A549 (cell line): Measurements from ENCODE around the gene TCF4. TPM values are rescaled to one million over a fixed set of nuclear protein-coding genes. Genes with fewer than 3 reads are reported as not detected.

ENCODE experiments used
- ATAC-seq, 2 experiments: fragments of 200-7000 bp in 1 of 2; fragments of >200 bp in 1 of 2; cut with Nextera tagmentation in 1 of 2; cut with Tn5 transposase in 1 of 2; 3 replicates each; pipeline versions ENCODE4 v1.8.0 to v1.9.1; 2018 to 2020; ENCODE audit warnings: mild to moderate bottlenecking in 1 of 2, moderate library complexity in 1 of 2
- CTCF ChIA-PET: fragments of 300-600 bp; sonication (Branson Sonifier 250); formaldehyde crosslinking; extraction: SDS; loops from one replicate; lab custom pipeline; 2021; ENCODE audit warnings: antibody characterized with exemption, inconsistent platforms; lab: Yijun Ruan, JAX
- POLR2A ChIA-PET: fragments of 350-600 bp; formaldehyde crosslinking; extraction: SDS; loops from one replicate; lab custom pipeline; 2021; ENCODE audit warnings: antibody characterized with exemption, inconsistent platforms; lab: Yijun Ruan, JAX
- DNase-seq, 2 experiments: peaks; one replicate each; pipeline versions ENCODE4 v3.0.0 to v3.0.0-alpha.2; 2011 to 2016; ENCODE audit warnings: low read depth in 1 of 2, low spot score in 1 of 2
- FAIRE-seq: peaks from 2 replicates; lab custom pipeline; 2011; peaks lifted over from hg19 to GRCh38; lab: Jason Lieb, UNC
- H3K27ac ChIP-seq, 2 experiments: fragments of >200 bp; sonication (Bioruptor Twin); formaldehyde crosslinking; 3 replicates each; pipeline ENCODE4 v1.5.1; 2016 to 2017
- H3K4me1 ChIP-seq: fragments of >200 bp; sonication (Bioruptor Twin); formaldehyde crosslinking; 3 replicates; pipeline ENCODE4 v1.6.1; 2016
- H3K4me2 ChIP-seq: fragments of >200 bp; sonication (Bioruptor Twin); formaldehyde crosslinking; 3 replicates; pipeline ENCODE4 v1.6.1; 2016
- H3K4me3 ChIP-seq: fragments of >200 bp; sonication (Bioruptor Twin); formaldehyde crosslinking; 3 replicates; pipeline ENCODE4 v1.5.1; 2016
- H3K9me3 ChIP-seq: fragments of >200 bp; sonication (Bioruptor Twin); formaldehyde crosslinking; 3 replicates; pipeline ENCODE4 v1.6.1; 2016
- BHLHE40 ChIP-seq: IDR thresholded peaks from 2 replicates; pipeline ENCODE4 v1.6.1; 2012; ENCODE audit warnings: low read depth, low read length, inconsistent platforms
- CBX2 ChIP-seq: fragments of 200-600 bp; sonication (generic); IDR thresholded peaks from 2 replicates; pipeline ENCODE4 v1.6.1; 2016; ENCODE audit warnings: low read depth, mild to moderate bottlenecking, borderline replicate concordance
- CEBPB ChIP-seq, 2 experiments: fragments of >200 bp in 1 of 2; sonication (Bioruptor Twin) in 1 of 2; formaldehyde crosslinking in 1 of 2; IDR thresholded peaks; 2 replicates each; pipeline ENCODE4 v1.6.1; 2012 to 2016
- CHD4 ChIP-seq: fragments of 200-600 bp; sonication (generic); IDR thresholded peaks from 2 replicates; pipeline ENCODE4 v1.6.1; 2016; ENCODE audit warnings: antibody characterized with exemption, mild to moderate bottlenecking, borderline replicate concordance
- FOSL2 ChIP-seq, 2 experiments: fragments of 450-650 bp in 1 of 2; fragments of >200 bp in 1 of 2; sonication (Bioruptor Twin) in 1 of 2; formaldehyde crosslinking; IDR thresholded peaks; 2 replicates each; pipeline versions ENCODE4 v1.5.0 to v1.6.1; 2016 to 2020; ENCODE audit warnings: mild to moderate bottlenecking in 1 of 2, moderate library complexity in 1 of 2
- GATA3 ChIP-seq: IDR thresholded peaks from 2 replicates; pipeline ENCODE4 v1.6.1; 2012; ENCODE audit warnings: borderline replicate concordance
- HDAC2 ChIP-seq: fragments of 200-600 bp; sonication (generic); IDR thresholded peaks from 2 replicates; pipeline ENCODE4 v1.6.1; 2016
- HOXB13 ChIP-seq: fragments of 250-450 bp; sonication (Bioruptor Pico); IDR thresholded peaks from 2 replicates; pipeline ENCODE4 v1.5.0; 2020; ENCODE audit warnings: low read depth, mild to moderate bottlenecking, moderate library complexity
- HOXB5 ChIP-seq: fragments of 250-450 bp; sonication (Bioruptor Pico); IDR thresholded peaks from 2 replicates; pipeline ENCODE4 v1.5.0; 2020; ENCODE audit warnings: mild to moderate bottlenecking, moderate library complexity
- KDM1A ChIP-seq: fragments of 200-600 bp; sonication (generic); IDR thresholded peaks from 2 replicates; pipeline ENCODE4 v1.6.1; 2016; ENCODE audit warnings: low read depth, mild to moderate bottlenecking
- MAZ ChIP-seq: fragments of 150-350 bp; IDR thresholded peaks from 2 replicates; pipeline ENCODE4 v1.6.1; 2014; ENCODE audit warnings: antibody characterized with exemption, low read depth, low read length, borderline replicate concordance
- NPAS2 ChIP-seq: fragments of 250-450 bp; sonication (Bioruptor Pico); IDR thresholded peaks from 2 replicates; pipeline ENCODE4 v1.8.0; 2022; ENCODE audit warnings: mild to moderate bottlenecking, moderate library complexity, borderline replicate concordance
- RARB ChIP-seq: fragments of 250-450 bp; sonication (Bioruptor Pico); IDR thresholded peaks from 2 replicates; pipeline ENCODE4 v1.8.0; 2021; ENCODE audit warnings: mild to moderate bottlenecking, moderate library complexity
- RFX5 ChIP-seq: fragments of 450-650 bp; IDR thresholded peaks from 2 replicates; pipeline ENCODE4 v1.7.1; 2014; ENCODE audit warnings: antibody characterized with exemption, mild to moderate bottlenecking, moderate library complexity
- RNF2 ChIP-seq: fragments of 200-600 bp; sonication (generic); IDR thresholded peaks from 2 replicates; pipeline ENCODE4 v1.6.1; 2016; ENCODE audit warnings: low read depth, mild to moderate bottlenecking, antibody characterized with exemption, moderate library complexity, borderline replicate concordance
- WGBS: methylation state at CpG from one replicate; pipeline ENCODE4 v1.1.6; 2017; ENCODE audit errors: missing lambda C conversion rate; 5-methylcytosine and 5-hydroxymethylcytosine counted together
- polyA plus RNA-seq, 4 experiments: library from polyadenylated mRNA; depleted of rRNA in 3 of 4; stranded (reverse); fragments of >200 nt; fragmentation: RNase III in 1 of 4; extraction: RNeasy Plus Mini Kit Qiagen cat#74134 plus additional on column Dnase treatment in 1 of 4; gene quantifications; 2 replicates in 3 of 4; 3 replicates in 1 of 4; pipeline ENCODE4 v1.2.3, GENCODE V29; 2011 to 2017
- TF ChIP-seq, protein P1 (sequence below): fragments of 450-650 bp; IDR thresholded peaks from 2 replicates; pipeline ENCODE4 v1.6.1; 2014; ENCODE audit warnings: antibody characterized with exemption
- TF ChIP-seq, protein P2 (sequence below): fragments of 250-450 bp; sonication (Bioruptor Pico); IDR thresholded peaks from 2 replicates; pipeline ENCODE4 v1.5.0; 2020; ENCODE audit warnings: low read depth, mild to moderate bottlenecking, moderate library complexity
- TF ChIP-seq, protein P3 (sequence below): fragments of >200 bp; sonication (Bioruptor Twin); formaldehyde crosslinking; IDR thresholded peaks from 2 replicates; pipeline ENCODE4 v1.6.1; 2016
- TF ChIP-seq, protein P4 (sequence below): fragments of 250-450 bp; sonication (Bioruptor Pico); IDR thresholded peaks from 2 replicates; pipeline ENCODE4 v1.5.0; 2021; ENCODE audit warnings: mild to moderate bottlenecking, moderate library complexity, borderline replicate concordance
- TF ChIP-seq, protein P5 (sequence below): IDR thresholded peaks from 2 replicates; pipeline ENCODE4 v1.6.1; 2012

Gene TCF4
- polyA plus RNA-seq, 2 of the 4 experiments (the other 2 are of a cell fraction), result 3.0 to 4.0 TPM

DNA sequence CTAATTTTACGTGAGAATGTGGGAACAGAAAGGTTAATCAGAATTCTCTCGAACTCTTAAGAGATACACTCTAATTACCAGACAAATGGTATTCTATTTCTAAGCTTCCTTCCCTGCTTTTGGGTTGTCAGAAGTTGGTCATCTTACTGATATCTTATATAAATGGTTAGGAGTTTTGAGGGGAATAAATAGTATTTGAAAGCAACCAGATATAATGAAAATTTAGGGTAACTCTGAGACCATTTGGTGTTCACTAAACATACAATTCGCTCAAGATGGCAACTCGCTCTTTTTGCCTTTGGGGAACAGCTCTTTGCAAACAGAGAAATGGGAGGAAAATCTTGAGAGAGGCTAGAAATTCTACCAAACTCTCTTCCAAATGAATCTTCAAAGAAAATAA lies 250.9 kb downstream of the TCF4 start:
- ChIA-PET CTCF (no interaction called here), POLR2A (no interaction called here)
- Histone ChIP-seq H3K4me3 (no peak overlapping the region), H3K4me1 (no peaks in the 10 kb centered on the region), H3K27ac (no peak overlapping the region), H3K4me2 (no peak overlapping the region), H3K9me3 (no peaks in the 10 kb centered on the region)
- TF ChIP-seq MAZ, result no peak
- no peak for TF ChIP-seq KDM1A
- TF ChIP-seq NPAS2 (CRISPR knock-in tag), result no peak
- TF ChIP-seq HOXB5 (CRISPR knock-in tag), result no peak
- TF ChIP-seq, protein P1, sequence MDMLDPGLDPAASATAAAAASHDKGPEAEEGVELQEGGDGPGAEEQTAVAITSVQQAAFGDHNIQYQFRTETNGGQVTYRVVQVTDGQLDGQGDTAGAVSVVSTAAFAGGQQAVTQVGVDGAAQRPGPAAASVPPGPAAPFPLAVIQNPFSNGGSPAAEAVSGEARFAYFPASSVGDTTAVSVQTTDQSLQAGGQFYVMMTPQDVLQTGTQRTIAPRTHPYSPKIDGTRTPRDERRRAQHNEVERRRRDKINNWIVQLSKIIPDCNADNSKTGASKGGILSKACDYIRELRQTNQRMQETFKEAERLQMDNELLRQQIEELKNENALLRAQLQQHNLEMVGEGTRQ, result no peak
- FAIRE-seq (no peak), ATAC-seq (no peak), DNase-seq (no peak)
- 50% methylated on average over 4 of the region's 4 CpGs for WGBS

DNA sequence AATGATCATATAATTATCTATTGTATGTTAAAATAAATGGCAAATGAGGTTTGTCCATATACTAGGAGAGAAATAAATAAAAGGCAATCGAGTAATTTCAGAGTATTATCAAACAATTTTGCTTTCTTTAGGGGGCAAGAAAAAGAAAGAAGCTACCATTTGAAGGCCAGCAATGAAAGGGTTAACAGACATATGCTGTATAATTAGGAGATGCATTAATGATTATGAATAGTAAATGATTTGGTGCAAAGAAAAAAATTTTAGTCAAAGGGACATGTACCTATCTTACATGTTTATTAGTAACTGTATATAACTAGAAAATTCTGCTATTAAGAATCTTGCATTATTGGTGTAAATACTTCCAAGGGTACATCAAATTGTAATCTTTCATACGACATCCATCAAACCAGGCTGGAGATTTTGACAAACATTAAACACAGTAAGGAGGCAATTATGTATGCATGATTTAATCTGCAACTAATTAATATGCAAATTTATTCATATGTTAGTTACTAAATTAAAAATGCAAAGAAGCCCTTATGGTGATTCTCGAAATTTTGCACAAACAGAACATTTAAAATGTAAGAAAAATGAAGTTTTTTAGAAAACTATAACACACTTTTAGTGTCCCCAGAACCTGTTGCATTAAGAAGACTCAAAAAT lies 251.4 kb downstream of the TCF4 start:
- no peak overlapping the region for H3K27ac ChIP-seq
- WGBS, result 16% methylated on average over 3 of the region's 3 CpGs
- no peak overlapping the region for H3K4me2 ChIP-seq
- H3K4me3 ChIP-seq, result no peak overlapping the region
- TF ChIP-seq, protein P2, sequence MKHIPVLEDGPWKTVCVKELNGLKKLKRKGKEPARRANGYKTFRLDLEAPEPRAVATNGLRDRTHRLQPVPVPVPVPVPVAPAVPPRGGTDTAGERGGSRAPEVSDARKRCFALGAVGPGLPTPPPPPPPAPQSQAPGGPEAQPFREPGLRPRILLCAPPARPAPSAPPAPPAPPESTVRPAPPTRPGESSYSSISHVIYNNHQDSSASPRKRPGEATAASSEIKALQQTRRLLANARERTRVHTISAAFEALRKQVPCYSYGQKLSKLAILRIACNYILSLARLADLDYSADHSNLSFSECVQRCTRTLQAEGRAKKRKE (CRISPR knock-in tag), result no peak
- TF ChIP-seq, protein P3, sequence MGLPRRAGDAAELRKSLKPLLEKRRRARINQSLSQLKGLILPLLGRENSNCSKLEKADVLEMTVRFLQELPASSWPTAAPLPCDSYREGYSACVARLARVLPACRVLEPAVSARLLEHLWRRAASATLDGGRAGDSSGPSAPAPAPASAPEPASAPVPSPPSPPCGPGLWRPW, result no peak
- TF ChIP-seq, protein P4, sequence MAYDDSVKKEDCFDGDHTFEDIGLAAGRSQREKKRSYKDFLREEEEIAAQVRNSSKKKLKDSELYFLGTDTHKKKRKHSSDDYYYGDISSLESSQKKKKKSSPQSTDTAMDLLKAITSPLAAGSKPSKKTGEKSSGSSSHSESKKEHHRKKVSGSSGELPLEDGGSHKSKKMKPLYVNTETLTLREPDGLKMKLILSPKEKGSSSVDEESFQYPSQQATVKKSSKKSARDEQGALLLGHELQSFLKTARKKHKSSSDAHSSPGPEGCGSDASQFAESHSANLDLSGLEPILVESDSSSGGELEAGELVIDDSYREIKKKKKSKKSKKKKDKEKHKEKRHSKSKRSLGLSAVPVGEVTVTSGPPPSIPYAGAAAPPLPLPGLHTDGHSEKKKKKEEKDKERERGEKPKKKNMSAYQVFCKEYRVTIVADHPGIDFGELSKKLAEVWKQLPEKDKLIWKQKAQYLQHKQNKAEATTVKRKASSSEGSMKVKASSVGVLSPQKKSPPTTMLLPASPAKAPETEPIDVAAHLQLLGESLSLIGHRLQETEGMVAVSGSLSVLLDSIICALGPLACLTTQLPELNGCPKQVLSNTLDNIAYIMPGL (CRISPR knock-in tag), result no peak
- TF ChIP-seq, protein P5, sequence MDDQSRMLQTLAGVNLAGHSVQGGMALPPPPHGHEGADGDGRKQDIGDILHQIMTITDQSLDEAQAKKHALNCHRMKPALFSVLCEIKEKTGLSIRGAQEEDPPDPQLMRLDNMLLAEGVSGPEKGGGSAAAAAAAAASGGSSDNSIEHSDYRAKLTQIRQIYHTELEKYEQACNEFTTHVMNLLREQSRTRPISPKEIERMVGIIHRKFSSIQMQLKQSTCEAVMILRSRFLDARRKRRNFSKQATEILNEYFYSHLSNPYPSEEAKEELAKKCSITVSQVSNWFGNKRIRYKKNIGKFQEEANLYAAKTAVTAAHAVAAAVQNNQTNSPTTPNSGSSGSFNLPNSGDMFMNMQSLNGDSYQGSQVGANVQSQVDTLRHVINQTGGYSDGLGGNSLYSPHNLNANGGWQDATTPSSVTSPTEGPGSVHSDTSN, result no peak
- TF ChIP-seq CEBPB (IDR thresholded peaks at IDR 0.05) (no peak), RFX5 (no peak), CBX2 (no peak), RNF2 (no peak), HOXB13 (CRISPR knock-in tag) (no peak), BHLHE40 (no peak), CHD4 (no peak), HDAC2 (no peak), RARB (no peak), FOSL2 (IDR thresholded peaks at IDR 0.05) (no peak), FOSL2 (CRISPR knock-in tag; IDR thresholded peaks at IDR 0.05) (no peak), GATA3 (no peak)
- ChIA-PET POLR2A (no interaction called here), CTCF (no interaction called here)
- H3K9me3 ChIP-seq, result no peaks in the 10 kb centered on the region
- DNase-seq, result no peak
- ATAC-seq, result no peak
- no peak for FAIRE-seq
- no peaks in the 10 kb centered on the region for H3K4me1 ChIP-seq
